ENCODE measurements around the gene HAPLN3.
"Not testable (repeated sequence)": the region's sequence is repeated elsewhere in the genome, so short reads cannot be mapped to it uniquely, and the experiment has no call there.

DNA sequence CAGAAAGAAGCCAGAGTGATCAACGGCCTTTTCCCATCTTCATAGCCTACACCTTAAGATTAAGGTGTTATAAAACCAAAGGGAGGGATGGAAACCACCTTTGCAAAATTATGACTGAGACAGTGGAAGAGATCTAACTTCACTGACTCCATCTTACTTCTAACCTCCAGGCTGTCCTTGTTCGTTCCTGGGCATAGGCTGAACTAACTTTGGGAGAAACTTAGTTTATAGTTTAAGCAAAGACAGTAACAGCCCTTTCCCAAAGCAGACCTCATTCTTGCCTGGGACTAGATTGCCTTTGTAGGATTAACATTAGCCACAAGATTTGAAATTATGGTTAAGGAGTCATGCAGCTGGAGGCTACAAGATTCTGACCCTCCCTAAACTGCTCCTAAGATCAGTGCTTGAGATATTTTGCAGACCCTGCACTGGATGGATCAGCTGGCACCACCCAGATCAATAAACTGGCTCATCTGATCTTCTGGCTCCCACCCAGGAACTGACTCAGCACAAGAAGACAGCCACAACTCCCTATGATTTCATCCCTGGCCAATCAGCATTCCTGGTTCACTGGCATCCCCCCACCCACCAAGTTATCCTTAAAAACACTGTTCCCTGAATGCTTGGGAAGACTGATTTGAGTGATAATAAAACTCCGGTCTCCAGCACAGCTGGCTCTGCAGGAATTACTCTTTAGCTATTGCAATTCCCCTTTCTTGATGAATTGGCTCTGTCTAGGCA lies 34.2 kb upstream of the HAPLN3 start:
- TF ChIP-seq, protein P1, sequence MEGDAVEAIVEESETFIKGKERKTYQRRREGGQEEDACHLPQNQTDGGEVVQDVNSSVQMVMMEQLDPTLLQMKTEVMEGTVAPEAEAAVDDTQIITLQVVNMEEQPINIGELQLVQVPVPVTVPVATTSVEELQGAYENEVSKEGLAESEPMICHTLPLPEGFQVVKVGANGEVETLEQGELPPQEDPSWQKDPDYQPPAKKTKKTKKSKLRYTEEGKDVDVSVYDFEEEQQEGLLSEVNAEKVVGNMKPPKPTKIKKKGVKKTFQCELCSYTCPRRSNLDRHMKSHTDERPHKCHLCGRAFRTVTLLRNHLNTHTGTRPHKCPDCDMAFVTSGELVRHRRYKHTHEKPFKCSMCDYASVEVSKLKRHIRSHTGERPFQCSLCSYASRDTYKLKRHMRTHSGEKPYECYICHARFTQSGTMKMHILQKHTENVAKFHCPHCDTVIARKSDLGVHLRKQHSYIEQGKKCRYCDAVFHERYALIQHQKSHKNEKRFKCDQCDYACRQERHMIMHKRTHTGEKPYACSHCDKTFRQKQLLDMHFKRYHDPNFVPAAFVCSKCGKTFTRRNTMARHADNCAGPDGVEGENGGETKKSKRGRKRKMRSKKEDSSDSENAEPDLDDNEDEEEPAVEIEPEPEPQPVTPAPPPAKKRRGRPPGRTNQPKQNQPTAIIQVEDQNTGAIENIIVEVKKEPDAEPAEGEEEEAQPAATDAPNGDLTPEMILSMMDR (IDR thresholded peaks at IDR 0.05; ENCODE audit: poor library complexity), result not testable (repeated sequence)
- TF ChIP-seq EZH2 (IDR thresholded peaks at IDR 0.05; ENCODE audit: borderline replicate concordance); EZH2phosphoT487 (IDR thresholded peaks at IDR 0.05; ENCODE audit: low read depth, severe bottlenecking, unreplicated experiment): not testable (repeated sequence)
